NCI-H526 treated with DMSO at 0.1 percent for 48 hours (cell line): Measurements from ENCODE around the gene MYO15B.
"Not testable (repeated sequence)": the region's sequence is repeated elsewhere in the genome, so short reads cannot be mapped to it uniquely, and the experiment has no call there.

Experiments
- DNase-seq: peaks from one replicate; lab custom pipeline; 2025; lab: John Stamatoyannopoulos, UW

The MYO15B gene

DNA sequence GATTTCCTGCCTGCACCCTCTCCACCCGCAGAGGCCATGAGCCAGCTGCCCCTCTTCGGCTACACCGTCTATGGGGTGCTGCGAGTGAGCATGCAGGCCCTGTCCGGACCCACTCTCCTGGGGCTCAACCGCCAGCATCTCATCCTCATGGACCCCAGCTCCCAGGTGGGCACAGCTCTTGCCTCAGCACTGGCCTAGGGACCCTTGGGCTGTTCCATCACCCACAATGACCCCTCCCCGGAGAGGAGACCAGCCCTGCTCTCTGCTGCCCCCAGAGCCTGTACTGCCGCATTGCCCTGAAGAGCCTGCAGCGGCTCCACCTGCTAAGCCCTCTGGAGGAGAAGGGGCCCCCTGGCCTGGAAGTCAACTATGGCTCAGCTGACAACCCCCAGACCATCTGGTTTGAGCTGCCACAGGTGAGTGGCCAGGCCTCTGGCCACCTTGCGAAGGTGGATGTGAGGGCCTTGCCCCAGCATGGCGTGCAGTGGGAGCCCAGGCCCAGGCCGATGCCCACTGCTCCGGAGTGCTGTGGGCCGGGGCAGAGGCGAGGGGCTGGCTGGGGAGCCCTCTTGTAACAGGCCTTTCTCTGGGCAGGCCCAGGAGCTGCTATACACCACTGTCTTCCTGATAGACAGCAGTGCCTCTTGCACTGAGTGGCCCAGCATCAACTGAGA is 38.4 kb downstream of the MYO15B start:
- DNase-seq: no peak

DNA sequence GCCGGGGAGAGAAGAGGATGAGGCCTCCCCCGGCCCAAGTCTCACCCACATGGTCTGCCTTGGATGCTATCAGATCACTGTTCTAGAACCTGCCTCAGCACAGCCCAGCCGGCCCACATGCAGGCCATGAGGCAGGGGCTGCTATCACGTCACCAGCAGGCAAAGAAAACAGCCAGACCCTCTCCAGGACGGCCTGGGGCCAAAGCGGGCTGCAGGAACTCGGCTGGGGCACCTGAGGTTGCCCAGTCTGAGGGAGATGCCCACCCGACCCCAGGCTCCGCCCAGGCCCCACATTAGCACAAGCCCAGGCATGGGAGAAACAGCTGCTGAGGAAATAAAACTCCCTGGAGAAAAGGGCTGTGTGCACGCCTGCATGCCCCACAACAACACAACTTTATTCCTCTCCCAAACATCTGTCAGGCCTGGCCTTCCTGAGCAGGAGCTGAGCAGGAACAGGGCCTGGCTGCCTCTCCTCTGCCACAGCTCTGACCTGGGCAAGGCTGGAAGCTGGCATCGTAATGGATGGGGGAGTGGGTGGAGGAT is 39.0 kb downstream of the MYO15B start:
- peak; percentile 6 for DNase-seq

DNA sequence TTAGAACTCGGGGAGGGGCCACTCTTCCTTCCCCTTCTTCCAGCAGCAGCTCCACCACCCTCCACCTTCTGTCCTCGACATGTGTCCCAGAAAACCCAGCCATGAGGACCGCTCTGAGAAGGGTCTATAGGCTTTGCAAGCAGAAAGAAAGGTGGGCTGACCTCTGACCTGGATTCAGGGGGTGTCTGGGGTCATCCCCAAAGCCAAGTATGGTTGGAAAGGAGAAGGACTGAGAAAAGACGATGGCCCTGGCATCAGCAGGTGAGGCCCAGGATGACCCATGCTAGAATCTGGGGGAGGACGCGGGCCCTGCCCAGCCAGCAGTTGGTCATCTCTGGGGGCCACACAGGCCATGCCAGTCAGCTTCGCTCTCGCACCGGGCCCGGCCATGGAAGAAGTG is 39.5 kb downstream of the MYO15B start:
- no peak for DNase-seq

DNA sequence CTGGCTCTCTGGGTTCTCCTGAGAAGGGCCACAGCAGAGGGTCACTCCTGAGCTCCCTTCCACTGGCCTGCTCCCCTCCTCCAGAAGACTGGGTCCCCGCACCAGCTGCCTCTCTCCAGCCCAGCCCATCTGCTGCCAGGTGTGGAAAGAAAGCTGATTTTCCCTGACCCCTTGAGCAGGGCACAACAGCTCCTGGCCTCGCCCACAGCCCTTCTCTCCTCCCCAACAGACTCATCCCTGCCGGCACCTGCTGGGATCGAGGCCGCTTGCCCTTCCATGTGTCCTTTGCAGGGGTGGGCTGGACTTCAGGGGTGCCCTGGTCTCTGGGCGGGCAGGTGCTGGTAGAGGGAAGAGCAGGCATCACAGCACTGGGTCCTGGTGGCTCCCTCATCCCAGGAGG is 40.8 kb downstream of the MYO15B start:
- DNase-seq: no peak

DNA sequence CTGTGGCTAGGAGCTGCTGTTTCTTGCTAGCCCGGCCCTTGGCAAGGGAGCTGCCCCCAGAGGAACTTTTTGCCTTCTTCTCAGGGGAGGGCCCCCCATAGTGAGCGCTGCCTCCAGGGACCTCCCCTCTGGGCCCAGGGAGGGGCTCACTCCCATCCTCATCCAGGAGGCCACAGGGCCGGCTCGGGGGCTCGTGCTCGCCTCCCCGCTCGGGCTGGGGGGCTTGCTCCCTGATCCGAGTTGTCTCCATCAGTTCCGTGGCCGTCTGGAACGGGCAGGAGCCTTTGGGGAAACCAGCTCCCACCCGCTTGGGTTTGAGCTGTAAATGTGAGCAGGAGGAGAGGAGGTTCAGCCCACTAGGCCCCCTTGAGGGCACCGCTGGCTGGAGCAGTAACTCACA is 41.6 kb downstream of the MYO15B start:
- DNase-seq: no peak

DNA sequence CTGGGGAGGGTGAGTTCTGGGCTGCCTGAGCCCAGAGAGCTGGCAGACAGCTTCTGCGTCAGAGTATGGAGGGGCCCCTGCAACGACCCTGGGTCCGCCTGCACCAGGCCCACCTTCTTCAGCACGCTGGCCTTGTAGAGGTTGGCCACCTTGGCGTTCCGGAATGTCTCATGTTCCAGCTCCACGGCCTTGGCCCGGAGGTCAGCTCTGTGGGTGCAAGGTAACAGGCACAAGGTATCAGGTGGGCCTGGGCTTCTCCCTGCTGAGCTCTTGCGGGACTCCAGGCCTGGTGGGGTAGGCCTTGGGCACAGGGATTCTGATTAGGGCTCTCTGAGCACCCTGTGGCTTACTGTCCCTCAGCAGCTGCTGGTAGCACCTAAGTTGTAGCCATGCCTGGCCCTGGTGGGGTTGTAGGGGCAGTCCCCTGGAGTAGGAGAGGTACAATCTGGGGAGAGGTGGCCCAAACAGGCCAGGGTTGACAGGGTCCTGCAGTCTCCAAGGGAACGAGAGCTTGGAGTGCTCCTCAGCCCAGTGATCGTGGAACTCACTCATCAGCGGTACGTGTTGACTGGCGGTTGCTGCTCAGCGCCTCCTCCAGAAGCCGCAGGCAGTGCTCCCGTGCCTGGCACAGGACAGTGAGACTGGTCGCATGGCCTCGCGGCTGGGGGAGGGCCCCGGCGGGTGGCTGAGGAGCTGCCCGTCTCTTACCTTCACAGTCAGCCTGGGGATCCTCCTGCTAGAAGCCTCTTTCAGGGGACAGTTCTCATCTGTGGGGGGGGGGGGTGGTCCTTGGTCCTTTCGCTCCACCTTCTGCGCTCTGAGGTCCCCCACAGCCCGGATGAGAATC is 42.7 kb downstream of the MYO15B start:
- DNase-seq: no peak

DNA sequence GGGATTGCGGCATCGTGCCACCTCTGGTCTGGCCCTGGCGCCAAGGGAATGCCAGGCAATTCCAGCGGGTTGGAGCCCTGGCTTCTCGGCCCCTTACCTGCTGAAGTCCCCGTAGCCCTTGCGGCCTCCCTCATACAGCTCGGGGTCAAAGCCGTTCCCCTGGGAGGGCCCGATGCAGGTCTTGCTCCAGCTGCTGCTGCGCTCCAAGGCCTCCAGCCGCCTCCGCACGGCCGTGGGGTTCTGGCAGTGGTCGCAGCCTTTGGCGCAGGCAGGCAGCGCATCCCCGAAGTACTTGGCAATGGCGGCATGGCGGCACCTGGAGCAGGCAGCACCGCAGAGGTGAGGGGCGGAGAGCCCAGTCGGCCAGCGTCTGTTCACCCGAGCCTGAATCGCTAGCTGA is 43.8 kb downstream of the MYO15B start:
- no peak for DNase-seq

DNA sequence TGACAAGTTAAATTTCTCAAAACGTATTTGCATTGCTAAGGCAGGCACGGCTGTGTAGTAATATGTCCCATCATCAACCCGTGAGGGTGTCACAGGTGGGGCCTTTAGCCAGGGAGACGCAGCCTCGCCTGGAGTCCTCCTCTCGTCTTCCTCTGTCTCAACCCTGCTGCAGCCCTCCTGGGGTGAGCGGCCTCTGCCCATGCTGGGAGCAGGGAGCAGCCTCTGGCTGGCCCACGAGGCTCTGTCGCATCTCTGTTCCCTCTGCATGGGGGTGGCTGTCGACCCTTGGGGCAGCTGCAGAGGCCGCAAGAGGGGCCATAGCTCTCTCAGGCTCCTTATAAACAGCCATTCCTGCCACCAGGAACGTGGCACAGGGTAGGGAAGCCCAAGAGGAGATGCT is 44.8 kb downstream of the MYO15B start:
- no peak for DNase-seq

DNA sequence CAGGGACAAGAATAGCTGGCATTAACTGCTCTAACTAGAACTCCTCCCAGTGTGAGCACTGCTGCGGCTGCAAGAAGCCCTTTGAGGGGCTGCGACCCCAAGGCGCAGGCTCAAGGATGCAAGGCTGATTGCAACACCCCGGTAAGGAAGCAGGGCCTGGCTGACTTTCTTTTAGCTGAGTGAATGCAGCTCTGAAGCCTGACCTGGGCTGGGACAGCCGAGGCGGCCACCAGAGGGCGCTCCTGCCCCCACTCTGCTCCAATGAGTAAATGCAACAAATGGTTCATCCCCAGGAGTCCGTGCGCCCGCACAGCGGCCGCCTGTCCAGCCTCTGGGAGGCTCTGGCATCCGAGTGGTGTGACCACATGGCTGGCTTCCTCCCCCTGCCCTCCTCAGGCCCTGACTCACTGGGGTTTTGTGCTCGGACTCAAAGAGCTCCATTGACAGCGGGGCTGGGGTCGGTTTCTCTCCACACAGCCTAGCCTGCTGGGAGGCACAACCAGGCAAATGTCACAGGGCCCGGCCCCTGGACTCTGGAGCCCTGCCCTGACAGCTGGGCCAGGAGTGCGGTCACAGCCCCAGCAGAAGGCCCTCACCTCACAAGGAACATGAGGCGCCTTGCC is 45.4 kb downstream of the MYO15B start, which contains the start of gene SMIM5:
TSS of gene SMIM5 (plus strand) at position 572 of the 623 bp plus-strand sequence. CDS start 6,768 bp downstream, outside the sequence.
- peak; percentile 13 for DNase-seq

DNA sequence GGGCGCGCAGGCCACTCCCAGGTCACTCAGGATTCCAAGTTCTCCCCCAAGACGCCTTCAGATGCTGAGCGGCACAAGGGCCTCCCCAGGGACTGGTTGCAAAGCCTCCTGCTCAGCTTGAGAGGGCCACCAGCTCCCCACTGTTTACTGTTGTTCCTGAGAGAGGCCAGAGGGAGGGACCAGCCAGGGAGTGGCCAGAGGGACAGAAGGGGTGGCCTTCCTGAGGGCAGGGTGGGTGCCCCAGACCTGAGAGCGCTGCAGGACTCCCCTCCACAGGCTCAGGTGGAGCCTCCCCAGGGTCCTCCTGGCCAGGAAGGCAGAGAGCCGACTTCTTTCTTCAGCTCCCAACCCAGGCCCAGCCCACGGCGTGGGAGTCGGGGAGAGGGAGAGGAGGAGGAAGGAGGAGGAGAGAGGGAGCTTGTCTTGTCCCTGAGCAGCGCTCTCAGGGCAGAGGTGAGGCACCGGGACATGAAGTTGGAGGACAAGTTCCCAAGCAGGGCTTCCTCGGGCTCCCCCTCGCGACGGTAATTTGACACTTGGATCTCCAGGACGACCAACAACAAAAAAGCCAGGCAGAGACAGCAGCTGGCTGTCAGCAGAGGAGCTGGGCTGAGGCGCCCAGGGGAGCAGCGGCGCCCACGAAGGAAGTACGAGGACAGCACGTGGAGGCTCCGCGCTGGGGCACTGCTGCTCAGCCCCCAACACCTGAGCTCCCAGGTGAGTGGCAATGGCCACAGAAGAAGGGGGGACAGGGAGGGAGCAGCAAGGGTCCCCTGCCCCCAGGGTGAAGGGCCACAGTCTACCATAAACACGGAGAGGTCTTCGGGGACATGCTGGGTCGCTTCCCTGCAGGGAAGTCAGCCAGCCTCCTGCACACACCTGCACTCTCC is 46.1 kb downstream of the MYO15B start:
- DNase-seq: peak; percentile 79

DNA sequence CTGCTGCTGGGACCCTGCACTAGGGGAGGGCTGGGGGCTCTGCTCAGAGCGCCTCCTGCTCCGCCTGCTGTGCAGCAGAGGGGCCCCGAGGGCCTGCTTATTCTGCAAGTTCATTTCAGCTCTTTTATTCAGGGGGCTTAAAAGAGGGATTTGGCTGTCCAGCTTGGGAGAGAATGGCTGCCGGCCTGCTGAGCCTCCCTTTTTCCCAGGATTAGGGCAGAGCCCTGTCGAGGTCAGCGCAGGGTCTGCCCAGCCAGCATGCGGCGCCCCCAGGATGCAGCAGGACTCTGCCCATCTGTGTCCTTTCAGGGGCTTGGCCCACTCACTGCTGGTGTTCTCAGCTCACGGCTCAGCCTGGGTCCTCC is 46.8 kb downstream of the MYO15B start:
- DNase-seq: no peak

DNA sequence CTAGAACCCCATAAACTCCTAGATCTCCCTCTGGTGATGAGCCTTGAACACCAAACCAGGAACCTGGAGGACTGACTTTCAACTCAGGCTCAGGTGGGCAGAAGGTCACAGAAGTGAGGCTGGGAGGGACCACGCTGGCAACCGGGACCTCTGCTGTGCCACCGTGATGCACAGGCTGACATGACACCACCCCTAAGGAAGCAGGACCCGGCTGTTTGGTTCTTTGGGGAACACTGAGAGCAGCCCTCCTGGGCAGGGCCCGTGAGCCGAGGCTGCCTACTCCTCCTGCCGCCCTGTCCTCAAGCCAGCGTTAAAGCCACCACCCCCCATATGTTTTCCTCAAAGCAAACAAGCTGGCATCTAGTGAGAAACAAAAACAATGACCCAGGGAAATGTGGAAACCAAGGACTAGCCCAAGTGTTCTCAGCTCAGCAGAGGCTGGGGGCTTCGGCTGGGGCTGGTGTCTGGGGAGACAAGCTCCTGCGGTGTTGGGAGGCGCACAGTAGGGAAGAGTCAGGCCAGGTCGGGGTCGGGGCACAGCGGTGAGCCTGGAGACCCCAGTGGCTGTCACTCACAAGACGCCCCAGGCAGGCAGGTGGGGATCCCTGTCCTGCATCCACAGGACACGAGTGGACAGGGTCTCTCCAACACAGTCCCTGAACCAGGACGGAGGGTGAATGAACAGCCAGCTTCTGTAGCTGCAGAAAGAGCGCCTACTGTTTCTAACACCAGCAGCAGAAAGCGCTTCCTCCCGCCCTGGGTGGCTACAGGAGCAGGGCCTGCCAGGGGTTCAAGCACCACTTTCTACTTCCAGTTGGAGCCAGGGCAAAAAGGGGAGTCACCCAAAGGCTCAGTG is 47.4 kb downstream of the MYO15B start:
- no peak for DNase-seq

DNA sequence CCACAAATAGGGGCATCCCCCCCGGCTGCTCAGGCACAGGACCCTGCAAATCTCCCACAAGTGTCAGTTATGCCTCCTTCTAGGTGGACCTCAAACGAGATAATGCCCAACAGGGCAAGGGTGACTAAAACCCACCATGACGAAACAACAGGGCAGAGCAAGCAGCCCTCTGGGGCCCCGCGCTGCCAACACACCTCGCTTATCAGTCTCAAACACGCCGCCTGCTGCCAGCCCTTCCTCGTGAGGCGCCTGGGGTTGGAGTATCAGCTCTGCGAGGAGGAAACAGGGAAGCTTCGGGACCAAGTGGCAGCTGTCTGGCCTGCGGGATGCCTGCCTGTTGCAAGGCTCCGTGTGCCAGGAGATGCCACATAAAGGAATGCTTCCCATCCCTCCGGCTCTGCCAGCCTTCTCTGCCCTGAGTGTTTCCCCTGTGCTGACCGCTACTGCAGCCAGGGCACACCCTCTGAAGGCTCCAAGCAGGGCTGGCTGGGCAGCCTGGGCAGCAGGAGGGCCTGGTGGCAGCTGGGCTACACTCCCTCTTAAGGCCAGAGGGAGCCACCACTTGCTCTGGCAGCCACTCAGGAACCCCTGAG is 48.1 kb downstream of the MYO15B start:
- DNase-seq: no peak

DNA sequence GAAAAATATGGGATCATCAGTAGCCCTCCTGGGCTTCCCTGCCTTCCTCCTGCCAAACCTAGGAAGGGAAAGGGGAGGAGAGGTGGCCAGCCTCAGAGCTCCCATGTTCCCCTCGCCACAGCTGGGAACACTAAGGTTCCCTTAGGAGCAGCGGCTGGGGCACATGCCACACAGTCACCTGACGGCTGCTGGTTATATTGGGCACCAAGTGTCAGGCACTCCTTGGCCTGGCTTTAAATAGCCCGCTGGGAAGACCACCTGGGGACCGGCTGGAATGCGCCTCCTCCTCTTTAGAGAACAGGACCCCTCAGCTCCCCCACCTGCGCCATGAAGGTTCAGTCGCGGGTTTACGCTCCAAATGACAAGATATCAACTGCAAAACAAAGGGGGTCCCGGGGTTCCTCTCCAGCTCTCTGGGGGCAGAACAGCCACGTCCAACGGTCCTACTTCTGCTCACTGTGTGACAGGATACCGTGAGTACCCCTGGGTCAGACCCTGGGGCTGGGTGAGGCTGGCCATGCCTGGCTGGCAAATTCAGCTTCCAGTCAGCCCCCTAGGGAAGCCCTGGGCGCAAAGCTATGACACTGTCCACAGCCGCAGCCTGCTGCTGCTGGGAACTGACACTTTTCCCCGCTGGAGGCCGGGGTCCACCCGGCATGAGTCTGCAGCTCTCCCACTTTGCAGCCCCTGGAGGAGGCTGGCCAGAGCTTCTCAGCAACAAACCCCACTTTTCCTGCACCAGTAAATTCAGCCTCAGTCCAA is 49.0 kb downstream of the MYO15B start:
- DNase-seq: no peak

DNA sequence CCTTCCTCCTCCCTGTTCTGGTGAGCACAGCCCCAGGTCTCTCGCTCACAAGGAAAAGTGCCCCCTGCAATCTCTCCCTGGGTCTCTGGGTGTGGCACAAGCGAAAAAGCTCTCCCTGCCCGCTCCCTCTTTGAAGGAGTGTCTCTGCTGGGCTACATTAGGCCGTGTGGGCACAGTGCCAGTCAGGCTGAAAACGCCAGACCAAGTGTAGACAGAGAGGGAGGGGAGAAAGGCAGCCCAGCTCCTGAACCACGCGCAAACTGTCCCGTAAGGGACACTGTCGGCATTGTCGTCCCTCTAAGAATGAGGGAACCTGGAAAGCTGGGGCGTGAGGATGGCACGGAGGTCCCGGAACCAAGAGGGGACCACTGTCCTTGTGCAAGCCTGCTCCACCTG is 49.5 kb downstream of the MYO15B start:
- DNase-seq: no peak

DNA sequence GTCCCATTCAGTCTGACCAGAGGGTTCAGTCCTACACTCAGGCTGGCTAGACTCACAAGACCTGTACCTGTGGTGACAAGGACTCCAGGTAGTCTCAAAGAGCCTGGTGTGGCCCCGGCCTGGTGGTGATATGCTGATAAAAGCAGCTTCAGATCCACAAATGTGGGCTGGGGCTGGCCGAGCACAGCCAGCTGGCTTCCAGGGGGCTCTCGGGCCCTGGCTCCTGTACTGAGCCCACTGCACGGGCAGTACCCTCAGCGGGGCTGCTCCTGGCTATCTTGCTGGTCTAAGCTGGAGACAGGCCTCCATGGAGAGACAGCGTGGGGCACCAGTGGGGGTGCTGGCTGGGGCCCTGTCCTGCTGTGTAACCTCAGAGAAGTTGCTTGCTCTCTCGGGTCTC is 50.0 kb downstream of the MYO15B start:
- DNase-seq: no peak

DNA sequence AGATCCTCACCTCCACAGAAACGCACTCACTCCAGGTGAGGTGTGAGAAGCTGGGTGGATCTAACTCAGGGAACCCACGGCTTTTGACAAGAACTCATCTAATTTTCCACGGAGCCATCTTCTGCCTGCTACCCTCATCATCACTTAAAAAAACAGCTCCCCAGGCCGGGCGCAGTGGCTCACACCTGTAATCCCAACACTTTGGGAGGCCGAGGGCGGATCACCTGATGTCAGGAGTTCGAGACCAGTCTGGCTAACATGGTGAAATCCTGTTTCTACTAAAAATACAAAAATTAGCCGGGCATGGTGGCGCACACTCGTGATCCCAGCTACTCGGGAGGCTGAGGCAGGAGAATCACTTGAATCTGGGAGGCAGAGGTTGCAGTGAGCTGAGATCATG is 50.4 kb downstream of the MYO15B start:
- not testable (repeated sequence) for DNase-seq

DNA sequence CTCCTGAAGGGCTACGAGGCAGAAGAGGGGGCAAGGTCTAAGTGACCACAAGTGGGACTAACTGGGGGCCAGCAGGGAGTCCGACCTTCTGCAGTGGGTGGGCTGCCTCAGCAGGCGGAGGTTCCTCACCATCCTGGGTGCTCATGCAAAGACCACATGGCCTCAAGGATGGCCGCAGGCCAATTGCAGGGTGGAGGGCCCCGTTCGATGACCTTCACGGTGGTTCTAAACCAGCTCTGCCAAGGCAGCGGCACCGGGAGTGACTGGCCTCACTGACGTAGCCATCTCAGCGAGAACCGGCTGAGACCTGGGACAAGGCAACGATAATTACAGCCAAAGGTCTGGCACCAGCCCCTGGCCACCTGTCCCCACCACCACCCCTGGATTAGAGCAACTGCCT is 51.3 kb downstream of the MYO15B start:
- no peak for DNase-seq

DNA sequence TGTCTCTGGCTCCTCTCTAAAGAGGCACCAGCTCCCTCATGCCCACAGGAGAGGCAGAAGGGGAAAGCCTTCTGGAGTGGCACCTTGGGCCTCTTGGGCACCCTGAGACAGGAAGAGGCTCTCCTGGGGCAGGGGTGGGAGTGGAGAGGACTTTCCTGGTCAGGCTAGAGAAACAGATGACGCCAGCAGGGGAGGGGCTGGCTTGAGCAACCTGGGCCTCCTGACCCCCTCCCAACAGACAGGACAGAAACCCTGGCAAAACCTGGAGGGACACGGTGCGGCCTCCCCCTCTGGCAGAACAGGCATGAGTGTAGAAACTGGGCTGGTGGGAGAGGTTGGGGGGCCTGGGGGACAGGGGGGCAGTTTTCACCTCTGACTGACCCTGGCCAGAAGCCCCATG is 51.7 kb downstream of the MYO15B start:
- no peak for DNase-seq
